ENCODE data around the gene PITHD1. TPM values are rescaled to one million over a fixed set of nuclear protein-coding genes. Genes with fewer than 3 reads are reported as not detected.

PITHD1 gene
- total RNA-seq, 1 donor from 2014 or later, result 46.6 TPM

DNA sequence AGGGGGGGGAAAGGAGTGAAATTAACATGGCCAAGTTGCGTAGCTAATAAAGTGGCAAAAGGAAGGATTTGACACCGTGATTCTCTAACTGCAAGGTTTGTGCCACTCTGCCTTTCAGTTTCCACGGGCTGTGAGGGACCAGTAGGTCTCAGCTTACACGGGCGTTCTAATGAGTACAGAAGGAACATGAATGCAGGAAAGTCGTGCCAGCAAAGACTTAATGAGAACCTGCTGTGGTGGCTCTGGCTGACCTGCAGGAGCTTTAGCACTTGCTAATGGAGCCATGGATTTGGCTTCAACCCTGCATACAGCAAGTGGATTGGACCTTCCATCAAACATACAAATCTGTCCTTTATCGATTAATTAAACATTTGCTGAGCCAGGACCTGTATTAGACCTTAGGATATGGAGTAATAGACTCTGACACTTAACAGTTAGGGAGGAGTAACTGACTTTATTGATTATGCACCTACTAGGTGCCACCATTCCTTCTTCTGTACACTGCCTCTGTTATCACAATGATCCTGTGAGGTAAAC, 15.1 kb upstream of the PITHD1 start:
- DNase-seq (no peak), ATAC-seq (no peak)
- Histone ChIP-seq H3K27ac (no peak overlapping the region), H3K4me3 (no peak overlapping the region), H3K27me3 (ENCODE audit: low read depth) (no peaks in the 10 kb centered on the region), H3K9me3 (no peaks in the 10 kb centered on the region), H3K36me3 (peaks cover 74% of the 10 kb centered on the region), H3K4me1 (peaks cover 6% of the 10 kb centered on the region)
- intact Hi-C loops (cut with DNase I), result no loop called here
- TF ChIP-seq, protein P1, sequence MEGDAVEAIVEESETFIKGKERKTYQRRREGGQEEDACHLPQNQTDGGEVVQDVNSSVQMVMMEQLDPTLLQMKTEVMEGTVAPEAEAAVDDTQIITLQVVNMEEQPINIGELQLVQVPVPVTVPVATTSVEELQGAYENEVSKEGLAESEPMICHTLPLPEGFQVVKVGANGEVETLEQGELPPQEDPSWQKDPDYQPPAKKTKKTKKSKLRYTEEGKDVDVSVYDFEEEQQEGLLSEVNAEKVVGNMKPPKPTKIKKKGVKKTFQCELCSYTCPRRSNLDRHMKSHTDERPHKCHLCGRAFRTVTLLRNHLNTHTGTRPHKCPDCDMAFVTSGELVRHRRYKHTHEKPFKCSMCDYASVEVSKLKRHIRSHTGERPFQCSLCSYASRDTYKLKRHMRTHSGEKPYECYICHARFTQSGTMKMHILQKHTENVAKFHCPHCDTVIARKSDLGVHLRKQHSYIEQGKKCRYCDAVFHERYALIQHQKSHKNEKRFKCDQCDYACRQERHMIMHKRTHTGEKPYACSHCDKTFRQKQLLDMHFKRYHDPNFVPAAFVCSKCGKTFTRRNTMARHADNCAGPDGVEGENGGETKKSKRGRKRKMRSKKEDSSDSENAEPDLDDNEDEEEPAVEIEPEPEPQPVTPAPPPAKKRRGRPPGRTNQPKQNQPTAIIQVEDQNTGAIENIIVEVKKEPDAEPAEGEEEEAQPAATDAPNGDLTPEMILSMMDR (IDR thresholded peaks at IDR 0.05), result no peak

DNA sequence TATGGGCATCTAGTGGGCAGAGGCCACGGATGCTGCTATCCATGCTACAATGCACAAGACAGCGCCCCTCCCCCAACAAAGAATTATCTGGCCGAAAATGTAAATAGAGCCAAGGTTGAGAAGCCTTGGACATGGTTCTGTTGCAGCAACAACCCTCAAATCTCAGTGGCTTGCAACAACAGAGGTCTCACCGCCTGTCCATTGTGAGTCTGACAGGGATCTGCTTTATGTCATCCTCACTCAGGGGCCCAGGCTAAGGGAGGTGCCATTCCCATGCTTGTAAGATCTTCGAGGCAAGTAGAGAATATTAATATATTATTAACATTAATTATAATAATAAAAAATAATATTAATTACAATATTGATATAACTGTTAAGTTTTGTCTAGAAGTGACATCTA, 9.5 kb upstream of the PITHD1 start:
- Histone ChIP-seq H3K36me3 (peaks cover 43% of the 10 kb centered on the region), H3K27ac (no peak overlapping the region), H3K27me3 (ENCODE audit: low read depth) (no peaks in the 10 kb centered on the region), H3K4me1 (peaks cover 4% of the 10 kb centered on the region), H3K4me3 (no peak overlapping the region), H3K9me3 (no peaks in the 10 kb centered on the region)
- TF ChIP-seq, protein P1 (IDR thresholded peaks at IDR 0.05), result no peak
- intact Hi-C loops (cut with DNase I), result no loop called here
- no peak for DNase-seq
- no peak for ATAC-seq

GRCh38 chr1:23772049-23772853, 6.0 kb upstream of the PITHD1 start:
- intact Hi-C loops (cut with DNase I), result no loop called here

GRCh38 chr1:23772854-23773242, 5.4 kb upstream of the PITHD1 start:
- TF ChIP-seq, protein P1 (IDR thresholded peaks at IDR 0.05), result no peak
- Histone ChIP-seq H3K4me1 (peaks cover 14% of the 10 kb centered on the region), H3K4me3 (no peak overlapping the region), H3K27ac (no peak overlapping the region), H3K27me3 (ENCODE audit: low read depth) (no peaks in the 10 kb centered on the region), H3K9me3 (no peaks in the 10 kb centered on the region), H3K36me3 (peaks cover 21% of the 10 kb centered on the region)
- ATAC-seq (no peak), DNase-seq (no peak)
- intact Hi-C loops (cut with DNase I), result no loop called here

More at GRCh38 chr1:23772049-23772853, 6.0 kb upstream of the PITHD1 start:
- Histone ChIP-seq H3K4me3 (no peak overlapping the region), H3K27me3 (ENCODE audit: low read depth) (no peaks in the 10 kb centered on the region), H3K9me3 (no peaks in the 10 kb centered on the region), H3K4me1 (peaks cover 8% of the 10 kb centered on the region), H3K36me3 (peaks cover 25% of the 10 kb centered on the region), H3K27ac (no peak overlapping the region)
- TF ChIP-seq, protein P1 (IDR thresholded peaks at IDR 0.05), result peak; percentile 94
- peak; percentile 92 for DNase-seq
- peak; percentile 92 to 95 for ATAC-seq

DNA sequence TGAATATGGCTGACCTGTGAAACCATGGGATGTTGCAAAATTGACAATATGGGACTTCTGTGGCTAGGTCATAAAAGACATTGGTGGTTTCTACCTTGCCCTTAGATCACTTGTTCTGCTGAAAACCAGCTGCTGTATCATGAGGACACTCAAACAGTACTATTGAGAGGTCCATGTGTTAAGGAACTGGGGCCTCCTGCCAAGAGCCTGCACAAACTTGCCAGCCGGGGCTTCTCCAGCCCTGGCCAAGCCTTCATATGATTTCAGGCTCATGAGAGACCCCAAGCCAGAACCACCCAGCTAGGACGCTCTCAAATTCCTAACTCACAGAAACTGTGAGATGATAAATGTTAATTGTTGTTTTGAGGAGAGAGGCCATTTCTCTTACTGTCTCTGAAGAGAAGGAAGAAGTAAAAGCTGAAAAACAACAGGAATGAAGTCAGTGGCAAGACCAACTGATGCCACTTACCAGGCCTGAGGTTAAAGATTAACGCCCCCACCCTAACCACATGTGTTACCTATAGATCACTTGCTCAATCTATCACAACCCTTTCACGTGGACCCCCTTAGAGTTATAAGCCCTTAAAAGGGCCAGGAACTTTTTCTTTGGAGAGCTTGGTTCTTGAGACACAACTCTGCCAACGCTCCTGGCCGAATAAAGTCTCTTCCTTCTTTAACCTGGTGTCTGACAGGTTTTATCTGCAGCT, 3.9 kb upstream of the PITHD1 start:
- TF ChIP-seq, protein P1 (IDR thresholded peaks at IDR 0.05), result no peak
- Histone ChIP-seq H3K9me3 (no peaks in the 10 kb centered on the region), H3K27me3 (ENCODE audit: low read depth) (no peaks in the 10 kb centered on the region), H3K4me1 (peaks cover 20% of the 10 kb centered on the region), H3K4me3 (no peak overlapping the region), H3K27ac (no peak overlapping the region), H3K36me3 (peaks cover 13% of the 10 kb centered on the region)
- no peak for DNase-seq
- intact Hi-C loops (cut with DNase I), result no loop called here
- ATAC-seq, result no peak
